H1 (cell line): ENCODE measurements around the gene CNOT6. TPM values are rescaled to one million over a fixed set of nuclear protein-coding genes. Genes with fewer than 3 reads are reported as not detected.

Experiments used
- CEBPB ChIP-seq: IDR thresholded peaks from 2 replicates; pipeline ENCODE4 v1.6.1; 2012; ENCODE audit warnings: low read depth, low read length
- CTBP2 ChIP-seq: IDR thresholded peaks from 2 replicates; pipeline ENCODE4 v1.7.0; 2011; ENCODE audit warnings: borderline replicate concordance, mild to moderate bottlenecking, moderate library complexity, mixed read lengths, low read length; ENCODE audit not compliant: insufficient read depth, insufficient read length
- FOSL1 ChIP-seq: IDR thresholded peaks from 2 replicates; pipeline ENCODE4 v1.6.1; 2011; ENCODE audit warnings: mild to moderate bottlenecking, low read depth, low read length, moderate library complexity; ENCODE audit not compliant: insufficient read depth
- POLR2AphosphoS5 ChIP-seq: IDR thresholded peaks from 2 replicates; pipeline ENCODE4 v1.6.1; 2011; ENCODE audit warnings: low read depth, low read length
- RBBP5 ChIP-seq: IDR thresholded peaks from 2 replicates; pipeline ENCODE4 v1.7.1; 2012; ENCODE audit warnings: low read depth, mild to moderate bottlenecking, inconsistent platforms, low read length, moderate library complexity, borderline replicate concordance
- SAP30 ChIP-seq: fragments of 300-600 bp; sonication (generic); IDR thresholded peaks from 2 replicates; pipeline ENCODE4 v1.7.1; 2012; ENCODE audit warnings: low read length, moderate library complexity, mild to moderate bottlenecking, inconsistent platforms; ENCODE audit not compliant: insufficient read depth, insufficient replicate concordance
- SUZ12 ChIP-seq: fragments of 200-600 bp; sonication (generic); IDR thresholded peaks from 2 replicates; pipeline ENCODE4 v1.6.1; 2012; ENCODE audit warnings: mild to moderate bottlenecking, inconsistent platforms, low read length, moderate library complexity, mixed read lengths
- TAF7 ChIP-seq: optimal IDR thresholded peaks from 2 replicates; pipeline ENCODE3; 2011; ENCODE audit warnings: low read depth, mild to moderate bottlenecking, inconsistent platforms, low read length, moderate library complexity, borderline replicate concordance
- USF2 ChIP-seq: IDR thresholded peaks from 2 replicates; pipeline ENCODE4 v1.6.1; 2011; ENCODE audit warnings: low read length, improper control_type of control experiment
- polyA plus RNA-seq, 7 experiments: library from polyadenylated mRNA; depleted of rRNA in 3 of 7; stranded (reverse) in 5 of 7; unstranded in 2 of 7; fragments of >200 nt in 5 of 7; fragments of 200-250 nt in 2 of 7; gene quantifications; 1 replicate in 5 of 7; 2 replicates in 1 of 7; 4 replicates in 1 of 7; pipeline versions ENCODE4 v1.2.1 to v1.2.3, GENCODE V29; 2011 to 2013; ENCODE audit warnings: missing spikeins in 2 of 7, mixed read lengths in 2 of 7
- total RNA-seq: library from RNA; stranded (reverse); fragmentation: NEBNext Ultra II Directional; extraction: Animal tissue kit (Norgen Biotek cat#: 25700); gene quantifications from 2 replicates; pipeline ENCODE4 v1.2.1, GENCODE V29; 2021
- TF ChIP-seq, protein P1 (sequence below): fragments of 300-600 bp; sonication (generic); IDR thresholded peaks from 2 replicates; pipeline ENCODE4 v1.7.1; 2012; ENCODE audit warnings: low read length, moderate library complexity, mild to moderate bottlenecking, inconsistent platforms; ENCODE audit not compliant: insufficient replicate concordance

The CNOT6 gene
- total and polyA plus RNA-seq, 2 of the 8 experiments (the other 6 are each of a cell fraction or from before 2014, with no cell fraction given), result 10.7 to 45.4 TPM

GRCh38 chr5:180494060-180494509 lies at the start of gene CNOT6 (continued):
- TF ChIP-seq, protein P1, sequence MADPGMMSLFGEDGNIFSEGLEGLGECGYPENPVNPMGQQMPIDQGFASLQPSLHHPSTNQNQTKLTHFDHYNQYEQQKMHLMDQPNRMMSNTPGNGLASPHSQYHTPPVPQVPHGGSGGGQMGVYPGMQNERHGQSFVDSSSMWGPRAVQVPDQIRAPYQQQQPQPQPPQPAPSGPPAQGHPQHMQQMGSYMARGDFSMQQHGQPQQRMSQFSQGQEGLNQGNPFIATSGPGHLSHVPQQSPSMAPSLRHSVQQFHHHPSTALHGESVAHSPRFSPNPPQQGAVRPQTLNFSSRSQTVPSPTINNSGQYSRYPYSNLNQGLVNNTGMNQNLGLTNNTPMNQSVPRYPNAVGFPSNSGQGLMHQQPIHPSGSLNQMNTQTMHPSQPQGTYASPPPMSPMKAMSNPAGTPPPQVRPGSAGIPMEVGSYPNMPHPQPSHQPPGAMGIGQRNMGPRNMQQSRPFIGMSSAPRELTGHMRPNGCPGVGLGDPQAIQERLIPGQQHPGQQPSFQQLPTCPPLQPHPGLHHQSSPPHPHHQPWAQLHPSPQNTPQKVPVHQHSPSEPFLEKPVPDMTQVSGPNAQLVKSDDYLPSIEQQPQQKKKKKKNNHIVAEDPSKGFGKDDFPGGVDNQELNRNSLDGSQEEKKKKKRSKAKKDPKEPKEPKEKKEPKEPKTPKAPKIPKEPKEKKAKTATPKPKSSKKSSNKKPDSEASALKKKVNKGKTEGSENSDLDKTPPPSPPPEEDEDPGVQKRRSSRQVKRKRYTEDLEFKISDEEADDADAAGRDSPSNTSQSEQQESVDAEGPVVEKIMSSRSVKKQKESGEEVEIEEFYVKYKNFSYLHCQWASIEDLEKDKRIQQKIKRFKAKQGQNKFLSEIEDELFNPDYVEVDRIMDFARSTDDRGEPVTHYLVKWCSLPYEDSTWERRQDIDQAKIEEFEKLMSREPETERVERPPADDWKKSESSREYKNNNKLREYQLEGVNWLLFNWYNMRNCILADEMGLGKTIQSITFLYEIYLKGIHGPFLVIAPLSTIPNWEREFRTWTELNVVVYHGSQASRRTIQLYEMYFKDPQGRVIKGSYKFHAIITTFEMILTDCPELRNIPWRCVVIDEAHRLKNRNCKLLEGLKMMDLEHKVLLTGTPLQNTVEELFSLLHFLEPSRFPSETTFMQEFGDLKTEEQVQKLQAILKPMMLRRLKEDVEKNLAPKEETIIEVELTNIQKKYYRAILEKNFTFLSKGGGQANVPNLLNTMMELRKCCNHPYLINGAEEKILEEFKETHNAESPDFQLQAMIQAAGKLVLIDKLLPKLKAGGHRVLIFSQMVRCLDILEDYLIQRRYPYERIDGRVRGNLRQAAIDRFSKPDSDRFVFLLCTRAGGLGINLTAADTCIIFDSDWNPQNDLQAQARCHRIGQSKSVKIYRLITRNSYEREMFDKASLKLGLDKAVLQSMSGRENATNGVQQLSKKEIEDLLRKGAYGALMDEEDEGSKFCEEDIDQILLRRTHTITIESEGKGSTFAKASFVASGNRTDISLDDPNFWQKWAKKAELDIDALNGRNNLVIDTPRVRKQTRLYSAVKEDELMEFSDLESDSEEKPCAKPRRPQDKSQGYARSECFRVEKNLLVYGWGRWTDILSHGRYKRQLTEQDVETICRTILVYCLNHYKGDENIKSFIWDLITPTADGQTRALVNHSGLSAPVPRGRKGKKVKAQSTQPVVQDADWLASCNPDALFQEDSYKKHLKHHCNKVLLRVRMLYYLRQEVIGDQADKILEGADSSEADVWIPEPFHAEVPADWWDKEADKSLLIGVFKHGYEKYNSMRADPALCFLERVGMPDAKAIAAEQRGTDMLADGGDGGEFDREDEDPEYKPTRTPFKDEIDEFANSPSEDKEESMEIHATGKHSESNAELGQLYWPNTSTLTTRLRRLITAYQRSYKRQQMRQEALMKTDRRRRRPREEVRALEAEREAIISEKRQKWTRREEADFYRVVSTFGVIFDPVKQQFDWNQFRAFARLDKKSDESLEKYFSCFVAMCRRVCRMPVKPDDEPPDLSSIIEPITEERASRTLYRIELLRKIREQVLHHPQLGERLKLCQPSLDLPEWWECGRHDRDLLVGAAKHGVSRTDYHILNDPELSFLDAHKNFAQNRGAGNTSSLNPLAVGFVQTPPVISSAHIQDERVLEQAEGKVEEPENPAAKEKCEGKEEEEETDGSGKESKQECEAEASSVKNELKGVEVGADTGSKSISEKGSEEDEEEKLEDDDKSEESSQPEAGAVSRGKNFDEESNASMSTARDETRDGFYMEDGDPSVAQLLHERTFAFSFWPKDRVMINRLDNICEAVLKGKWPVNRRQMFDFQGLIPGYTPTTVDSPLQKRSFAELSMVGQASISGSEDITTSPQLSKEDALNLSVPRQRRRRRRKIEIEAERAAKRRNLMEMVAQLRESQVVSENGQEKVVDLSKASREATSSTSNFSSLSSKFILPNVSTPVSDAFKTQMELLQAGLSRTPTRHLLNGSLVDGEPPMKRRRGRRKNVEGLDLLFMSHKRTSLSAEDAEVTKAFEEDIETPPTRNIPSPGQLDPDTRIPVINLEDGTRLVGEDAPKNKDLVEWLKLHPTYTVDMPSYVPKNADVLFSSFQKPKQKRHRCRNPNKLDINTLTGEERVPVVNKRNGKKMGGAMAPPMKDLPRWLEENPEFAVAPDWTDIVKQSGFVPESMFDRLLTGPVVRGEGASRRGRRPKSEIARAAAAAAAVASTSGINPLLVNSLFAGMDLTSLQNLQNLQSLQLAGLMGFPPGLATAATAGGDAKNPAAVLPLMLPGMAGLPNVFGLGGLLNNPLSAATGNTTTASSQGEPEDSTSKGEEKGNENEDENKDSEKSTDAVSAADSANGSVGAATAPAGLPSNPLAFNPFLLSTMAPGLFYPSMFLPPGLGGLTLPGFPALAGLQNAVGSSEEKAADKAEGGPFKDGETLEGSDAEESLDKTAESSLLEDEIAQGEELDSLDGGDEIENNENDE, result no peak
- TF ChIP-seq TAF7, result no peak
- no peak for TF ChIP-seq CEBPB
- TF ChIP-seq POLR2AphosphoS5, result peak; percentile 89
- no peak for TF ChIP-seq RBBP5
- TF ChIP-seq CTBP2, result no peak
- no peak for TF ChIP-seq SAP30
- TF ChIP-seq SUZ12, result no peak
- TF ChIP-seq USF2, result no peak
- TF ChIP-seq FOSL1, result no peak
